COLO829 (cell line): ENCODE data around the gene RFTN1.

Experiments
- DNase-seq: peaks from one replicate; pipeline ENCODE4 v3.0.0; 2012; ENCODE audit warnings: low spot score

RFTN1 gene

DNA sequence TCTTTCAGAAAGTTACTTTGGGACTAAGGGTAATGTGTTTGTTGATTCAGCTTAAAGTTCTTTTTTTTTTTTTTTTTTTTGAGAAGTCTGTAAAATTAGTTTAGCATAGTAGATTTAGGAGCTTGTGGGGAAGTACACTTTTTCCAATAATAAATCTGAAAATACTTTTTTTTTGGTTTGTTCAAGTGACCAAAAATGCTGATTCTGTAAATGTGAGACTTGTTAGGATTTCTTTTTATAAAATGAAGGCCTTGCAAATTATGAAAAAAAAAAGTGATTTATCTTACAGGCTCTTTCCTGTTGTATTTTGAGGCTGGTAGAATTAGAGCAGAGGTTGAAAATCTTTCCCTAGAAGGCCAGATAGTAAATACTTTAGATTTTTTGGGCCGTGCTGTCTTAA is 240.9 kb downstream of the RFTN1 start:
- no peak for DNase-seq

DNA sequence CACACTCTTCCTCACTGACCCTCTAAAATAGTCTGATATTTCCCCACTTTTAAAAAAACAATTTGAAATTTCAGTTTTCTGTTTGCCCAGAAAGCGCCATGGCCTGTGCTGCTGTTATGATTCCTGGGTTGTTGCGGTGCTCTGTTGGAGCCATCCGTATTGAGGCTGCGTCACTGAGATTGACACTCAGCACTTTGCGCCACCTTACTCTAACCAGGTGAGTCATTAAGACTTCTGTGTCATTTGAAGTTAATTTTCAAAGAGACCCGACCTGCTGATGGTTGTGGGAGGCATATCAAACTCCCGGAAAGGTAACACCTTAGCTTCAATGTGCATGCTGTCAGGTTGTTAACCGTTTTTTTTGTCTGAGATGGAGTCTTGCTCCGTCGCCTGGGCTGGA is 242.6 kb downstream of the RFTN1 start:
- no peak for DNase-seq

DNA sequence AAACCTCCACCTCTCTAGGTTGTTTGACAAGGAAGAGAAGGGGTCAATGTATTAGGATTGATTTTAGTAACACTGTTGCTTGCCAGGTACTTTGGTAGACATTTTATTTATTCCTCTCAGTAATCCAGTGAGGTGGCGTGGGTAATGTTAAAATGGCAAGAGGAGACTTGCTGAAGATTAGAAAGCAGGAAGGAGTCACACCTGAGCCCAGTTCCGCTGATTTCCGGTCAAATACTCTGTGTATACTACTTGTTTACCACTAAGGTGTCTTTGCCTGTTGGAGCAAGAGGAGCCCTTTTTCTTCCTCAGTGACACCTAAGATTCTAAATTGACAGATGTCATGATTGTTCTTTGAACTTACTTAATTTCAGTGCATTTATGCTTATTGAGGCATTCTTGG is 246.8 kb downstream of the RFTN1 start:
- DNase-seq: no peak
